ENCODE data around the gene APOA4. TPM values are rescaled to one million over a fixed set of nuclear protein-coding genes. Genes with fewer than 3 reads are reported as not detected.

APOA4 gene
- total RNA-seq, 1 experiment from 2014 or later = not detected

- H3K9me2 ChIP-seq (ENCODE audit: insufficient read depth) = no peaks in the 10 kb centered on the region
- H2AFZ ChIP-seq (ENCODE audit: low read depth, low read length, poor library complexity, severe bottlenecking) = no peak overlapping the region
- no peak overlapping the region for H3K9ac ChIP-seq (ENCODE audit: low read length)
- CTCF ChIA-PET = no interaction called here
- H3K9me3 ChIP-seq (ENCODE audit: control insufficient read depth in 1 of 2, insufficient read depth in 1 of 2, low read depth in 1 of 2, low read length in 2 of 2) = no peaks in the 10 kb centered on the region
- no peak overlapping the region for H3K27ac ChIP-seq (ENCODE audit: low read depth, low read length)
- no TSS peak for BruUV-seq (replicated peaks)
- POLR2A ChIA-PET = no interaction called here
- peak; percentile 74 for ATAC-seq
- no peaks in the 10 kb centered on the region for H3K79me2 ChIP-seq (ENCODE audit: insufficient read depth, low read length)
- RAD21 ChIA-PET (ENCODE audit: low non-redundant PET in 1 of 2, low total read pairs in 2 of 2, uncharacterized antibody in 2 of 2, unreplicated experiment in 2 of 2) = no interaction called here
- intact Hi-C loops (cut with micrococcal nuclease) = no loop called here
- no peak overlapping the region for H3K4me3 ChIP-seq (replicated peaks in 1 of 2; ENCODE audit: low read depth in 1 of 2, low read length in 2 of 2)
- TF ChIP-seq FOSL1 (IDR thresholded peaks at IDR 0.05; ENCODE audit: low read depth) (peak; percentile 47), CTCF (IDR thresholded peaks at IDR 0.05 in 2 of 3, conservative IDR thresholded peaks at IDR 0.05 in 1 of 3; ENCODE audit: borderline replicate concordance in 1 of 3, insufficient read depth in 1 of 3, low read depth in 2 of 3, low read length in 2 of 3) (no peak), ATF3 (IDR thresholded peaks at IDR 0.05) (no peak), CEBPB (IDR thresholded peaks at IDR 0.05; ENCODE audit: low read depth) (no peak), EZH2 (IDR thresholded peaks at IDR 0.05) (no peak), EZH2phosphoT487 (IDR thresholded peaks at IDR 0.05; ENCODE audit: borderline replicate concordance) (no peak), POLR2A (IDR thresholded peaks at IDR 0.05; ENCODE audit: borderline replicate concordance, extremely low read depth, insufficient read depth, insufficient read length) (no peak), POLR2AphosphoS5 (IDR thresholded peaks at IDR 0.05; ENCODE audit: low read depth, low read length) (no peak), EGR1 (IDR thresholded peaks at IDR 0.05; ENCODE audit: low read depth) (no peak), CBX3 (IDR thresholded peaks at IDR 0.05; ENCODE audit: low read depth) (peak; percentile 38; the same call in 1 of the 2 replicates), REST (IDR thresholded peaks at IDR 0.05; ENCODE audit: low read depth) (no peak), MAX (IDR thresholded peaks at IDR 0.05) (0 out of 2 replicates have a peak, but pooled peaks have one; percentile 19), SP1 (IDR thresholded peaks at IDR 0.05; ENCODE audit: low read depth) (no peak), JUND (IDR thresholded peaks at IDR 0.05) (peak; percentile 27), YY1 (IDR thresholded peaks at IDR 0.05; ENCODE audit: extremely low read depth, insufficient replicate concordance, low read depth, low read length) (no peak)
- no peaks in the 10 kb centered on the region for H3K27me3 ChIP-seq (ENCODE audit: insufficient read depth, low read length)
- H3K4me2 ChIP-seq (ENCODE audit: low read length) = peak overlapping the region; percentile 37
- H4K20me1 ChIP-seq (ENCODE audit: insufficient read depth) = no peaks in the 10 kb centered on the region
- DNase-seq (ENCODE audit: low read depth, low spot score) = peak; percentile 34
- H3K4me1 ChIP-seq (ENCODE audit: control insufficient read depth in 1 of 2, insufficient read depth in 2 of 2, low read length in 2 of 2) = peaks cover 0 to 21% of the 10 kb centered on the region in 2 experiments; a peak in 2 of 4 replicates
- no peaks in the 10 kb centered on the region; a peak in 1 of 4 replicates for H3K36me3 ChIP-seq (ENCODE audit: control insufficient read depth in 1 of 2, insufficient read depth in 2 of 2, low read length in 2 of 2)
Observed at GRCh38 chr11:116853461-116854073, 30.5 kb upstream of the APOA4 start.
